ENCODE results near the gene ITGB1.
A peak's percentile ranks its signal among the peaks of the same experiment; 100 is the strongest.
"Not testable (repeated sequence)": the region's sequence is repeated elsewhere in the genome, so short reads cannot be mapped to it uniquely, and the experiment has no call there.

ITGB1 gene

GRCh38 chr10:32980558-32981468 lies 22.8 kb upstream of the ITGB1 start:
- DNase-seq (ENCODE audit: low spot score) = peak; percentile 78

GRCh38 chr10:32980242-32980557 lies 22.2 kb upstream of the ITGB1 start:
- no peak for DNase-seq (ENCODE audit: low spot score)

GRCh38 chr10:32979719-32980118 lies 21.7 kb upstream of the ITGB1 start:
- not testable (repeated sequence) for DNase-seq (ENCODE audit: low spot score)

GRCh38 chr10:32979041-32979440 lies 21.0 kb upstream of the ITGB1 start:
- no peak for DNase-seq (ENCODE audit: low spot score)

GRCh38 chr10:32977846-32978809 lies 20.1 kb upstream of the ITGB1 start:
- not testable (repeated sequence) for DNase-seq (ENCODE audit: low spot score)

- DNase-seq (ENCODE audit: low spot score) = no peak
Measured at GRCh38 chr10:32976338-32976737, 18.3 kb upstream of the ITGB1 start.

GRCh38 chr10:32972929-32973328 lies 14.9 kb upstream of the ITGB1 start:
- DNase-seq (ENCODE audit: low spot score) = no peak

- no peak for DNase-seq (ENCODE audit: low spot score)
Measured at GRCh38 chr10:32972460-32972859, 14.4 kb upstream of the ITGB1 start.

GRCh38 chr10:32971536-32972091 lies 13.6 kb upstream of the ITGB1 start:
- DNase-seq (ENCODE audit: low spot score) = peak; percentile 60

- DNase-seq (ENCODE audit: low spot score) = no peak
Measured at GRCh38 chr10:32970910-32971309, 12.9 kb upstream of the ITGB1 start.

- no peak for DNase-seq (ENCODE audit: low spot score)
Measured at GRCh38 chr10:32964270-32964669, 6.2 kb upstream of the ITGB1 start.

GRCh38 chr10:32963096-32963495 lies 5.1 kb upstream of the ITGB1 start:
- no peak for DNase-seq (ENCODE audit: low spot score)

- DNase-seq (ENCODE audit: low spot score) = no peak
Measured at GRCh38 chr10:32962521-32962920, 4.5 kb upstream of the ITGB1 start.

GRCh38 chr10:32961895-32962369 lies 3.9 kb upstream of the ITGB1 start:
- no peak for DNase-seq (ENCODE audit: low spot score)

GRCh38 chr10:32961343-32961894 lies 3.4 kb upstream of the ITGB1 start:
- DNase-seq (ENCODE audit: low spot score) = no peak

- no peak for DNase-seq (ENCODE audit: low spot score)
Measured at GRCh38 chr10:32960022-32960421, 2.0 kb upstream of the ITGB1 start.

GRCh38 chr10:32959006-32959920 lies 1.2 kb upstream of the ITGB1 start:
- no peak for DNase-seq (ENCODE audit: low spot score)

GRCh38 chr10:32957341-32958084 lies 517 bp downstream of the ITGB1 start:
- DNase-seq (ENCODE audit: low spot score) = peak; percentile 55

GRCh38 chr10:32956365-32957197 lies 1.4 kb downstream of the ITGB1 start:
- DNase-seq (ENCODE audit: low spot score) = no peak
